ENCODE data around the gene SFRP2.

- TF ChIP-seq CTCF (IDR thresholded peaks at IDR 0.05; ENCODE audit: insufficient read depth, low read length, poor library complexity, severe bottlenecking) (no peak), EZH2phosphoT487 (conservative IDR thresholded peaks at IDR 0.05; ENCODE audit: low read length) (no peak)
Measured at GRCh38 chr4:153764601-153765368, 24.1 kb downstream of the SFRP2 start.
